NB4 (cell line): Measurements from ENCODE around the gene THAP2.
A peak's percentile ranks its signal among the peaks of the same experiment; 100 is the strongest.

Experiments used
- DNase-seq: peaks from one replicate; pipeline ENCODE4 v3.0.0; 2010; ENCODE audit warnings: low read depth
- H3K4me3 ChIP-seq: one replicate; pipeline ENCODE4 v1.5.1; 2011; ENCODE audit warnings: mild to moderate bottlenecking, low read depth, low read length, moderate library complexity
- MYC ChIP-seq: IDR thresholded peaks from 2 replicates; pipeline ENCODE4 v1.6.1; 2011; ENCODE audit warnings: low read depth, low read length
- POLR2A ChIP-seq: IDR thresholded peaks from 2 replicates; pipeline ENCODE4 v1.6.1; 2011; ENCODE audit warnings: mild to moderate bottlenecking; ENCODE audit not compliant: insufficient read length; ENCODE audit errors: extremely low read depth
- TF ChIP-seq, protein P1 (sequence below): IDR thresholded peaks from 2 replicates; pipeline ENCODE4 v1.6.1; 2011; ENCODE audit warnings: low read depth, low read length
- TF ChIP-seq, protein P2 (sequence below): IDR thresholded peaks from one replicate; pipeline ENCODE4 v1.5.1; 2012; ENCODE audit warnings: low read depth, low read length

The THAP2 gene

DNA sequence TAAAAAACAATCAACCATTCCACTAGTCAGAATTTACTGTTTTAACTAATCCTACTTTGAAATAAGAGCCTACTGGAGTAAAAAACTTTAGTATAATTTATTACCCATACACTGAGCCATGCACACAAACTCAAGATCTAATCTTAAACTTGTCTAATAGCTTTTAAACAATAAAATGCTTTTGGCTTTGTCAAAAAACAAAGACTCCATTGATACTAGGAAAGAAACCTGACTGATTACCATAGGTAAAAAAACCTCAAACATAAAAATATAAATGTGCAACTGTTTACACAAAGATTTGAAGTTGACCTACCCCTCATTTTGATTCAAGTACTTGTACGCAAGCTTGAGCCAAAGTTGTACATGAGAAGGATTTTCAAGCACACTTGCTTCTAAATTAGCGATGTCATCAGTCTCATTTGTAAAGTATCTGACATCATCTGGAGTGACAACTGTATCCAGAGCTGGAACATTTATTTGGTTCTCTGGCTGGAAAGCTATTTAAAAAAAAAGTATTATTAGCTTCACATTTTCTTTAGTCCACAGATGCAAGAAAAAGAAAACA, 36.6 kb upstream of the THAP2 start:
- no peak for DNase-seq
- H3K4me3 ChIP-seq, result no peak overlapping the region
- TF ChIP-seq, protein P1, sequence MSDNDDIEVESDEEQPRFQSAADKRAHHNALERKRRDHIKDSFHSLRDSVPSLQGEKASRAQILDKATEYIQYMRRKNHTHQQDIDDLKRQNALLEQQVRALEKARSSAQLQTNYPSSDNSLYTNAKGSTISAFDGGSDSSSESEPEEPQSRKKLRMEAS, result no peak
- TF ChIP-seq POLR2A, result no peak
- TF ChIP-seq, protein P2, sequence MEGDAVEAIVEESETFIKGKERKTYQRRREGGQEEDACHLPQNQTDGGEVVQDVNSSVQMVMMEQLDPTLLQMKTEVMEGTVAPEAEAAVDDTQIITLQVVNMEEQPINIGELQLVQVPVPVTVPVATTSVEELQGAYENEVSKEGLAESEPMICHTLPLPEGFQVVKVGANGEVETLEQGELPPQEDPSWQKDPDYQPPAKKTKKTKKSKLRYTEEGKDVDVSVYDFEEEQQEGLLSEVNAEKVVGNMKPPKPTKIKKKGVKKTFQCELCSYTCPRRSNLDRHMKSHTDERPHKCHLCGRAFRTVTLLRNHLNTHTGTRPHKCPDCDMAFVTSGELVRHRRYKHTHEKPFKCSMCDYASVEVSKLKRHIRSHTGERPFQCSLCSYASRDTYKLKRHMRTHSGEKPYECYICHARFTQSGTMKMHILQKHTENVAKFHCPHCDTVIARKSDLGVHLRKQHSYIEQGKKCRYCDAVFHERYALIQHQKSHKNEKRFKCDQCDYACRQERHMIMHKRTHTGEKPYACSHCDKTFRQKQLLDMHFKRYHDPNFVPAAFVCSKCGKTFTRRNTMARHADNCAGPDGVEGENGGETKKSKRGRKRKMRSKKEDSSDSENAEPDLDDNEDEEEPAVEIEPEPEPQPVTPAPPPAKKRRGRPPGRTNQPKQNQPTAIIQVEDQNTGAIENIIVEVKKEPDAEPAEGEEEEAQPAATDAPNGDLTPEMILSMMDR, result no peak
- no peak for TF ChIP-seq MYC

DNA sequence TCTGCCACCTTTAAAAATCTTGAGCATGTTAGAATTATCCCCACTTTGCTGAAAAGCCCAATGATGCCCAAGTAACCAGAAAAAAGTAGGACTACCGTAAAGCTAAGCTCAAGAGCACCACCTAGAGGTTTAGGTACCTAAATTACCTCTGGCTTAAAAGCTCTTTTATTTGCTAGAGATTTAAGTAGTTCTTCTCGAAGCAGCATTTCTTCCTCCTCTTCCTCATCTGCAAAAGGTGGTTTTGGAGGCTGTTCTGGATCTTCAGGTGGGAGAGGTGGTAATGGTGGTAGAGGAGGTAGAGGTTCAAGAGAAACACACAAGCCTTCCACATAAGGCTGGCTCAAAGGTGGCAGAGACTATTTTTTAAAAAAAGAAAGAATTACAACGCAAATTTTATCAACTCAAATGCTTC, 27.4 kb upstream of the THAP2 start:
- H3K4me3 ChIP-seq, result no peak overlapping the region
- no peak for TF ChIP-seq MYC
- TF ChIP-seq, protein P1, result no peak
- TF ChIP-seq, protein P2, result peak; percentile 77
- no peak for TF ChIP-seq POLR2A
- DNase-seq, result peak; percentile 73

DNA sequence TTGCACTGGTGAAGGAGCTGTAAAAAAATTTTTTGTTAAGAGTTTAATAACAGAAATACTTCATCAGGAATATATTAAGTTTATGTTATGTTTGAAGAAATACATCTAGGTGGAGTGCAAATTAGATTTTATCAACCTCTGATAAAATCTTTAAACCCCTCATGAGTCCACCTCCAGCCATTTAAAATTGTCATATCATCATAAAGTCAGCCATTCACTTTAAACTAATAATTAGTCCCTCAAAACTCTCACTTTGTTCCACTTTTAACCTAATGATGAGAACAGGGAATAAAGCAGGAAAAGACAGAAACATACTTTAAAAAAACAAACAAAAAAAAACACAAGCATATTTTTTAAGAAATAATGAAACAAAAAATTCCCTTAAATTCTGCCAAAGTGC, 25.6 kb upstream of the THAP2 start:
- TF ChIP-seq, protein P2, result no peak
- TF ChIP-seq POLR2A (no peak), MYC (no peak)
- TF ChIP-seq, protein P1, result no peak
- DNase-seq, result no peak
- no peak overlapping the region for H3K4me3 ChIP-seq

DNA sequence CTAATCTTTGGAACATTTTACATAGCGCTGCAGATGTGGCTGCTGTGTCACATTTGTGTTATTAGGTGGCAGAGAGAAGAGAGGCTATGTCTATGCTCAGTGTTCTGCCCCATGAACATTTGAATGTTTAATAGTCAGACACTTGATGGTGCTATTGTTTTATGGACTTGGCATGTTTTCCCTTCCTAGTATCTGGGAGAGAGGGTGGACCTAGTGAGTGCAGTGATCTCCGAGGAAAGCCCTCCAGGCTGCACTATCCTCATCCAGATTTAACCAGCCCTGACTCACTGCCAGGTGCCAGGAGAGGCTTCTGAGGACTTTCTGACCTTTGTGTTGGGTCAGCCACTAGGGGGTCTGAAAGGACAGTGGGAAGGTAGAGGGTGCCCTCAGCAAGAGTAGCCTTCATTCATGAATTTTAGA, 24.8 kb upstream of the THAP2 start:
- peak; percentile 30 for DNase-seq
- TF ChIP-seq, protein P1, result no peak
- TF ChIP-seq, protein P2, result peak; percentile 27
- H3K4me3 ChIP-seq, result no peak overlapping the region

DNA sequence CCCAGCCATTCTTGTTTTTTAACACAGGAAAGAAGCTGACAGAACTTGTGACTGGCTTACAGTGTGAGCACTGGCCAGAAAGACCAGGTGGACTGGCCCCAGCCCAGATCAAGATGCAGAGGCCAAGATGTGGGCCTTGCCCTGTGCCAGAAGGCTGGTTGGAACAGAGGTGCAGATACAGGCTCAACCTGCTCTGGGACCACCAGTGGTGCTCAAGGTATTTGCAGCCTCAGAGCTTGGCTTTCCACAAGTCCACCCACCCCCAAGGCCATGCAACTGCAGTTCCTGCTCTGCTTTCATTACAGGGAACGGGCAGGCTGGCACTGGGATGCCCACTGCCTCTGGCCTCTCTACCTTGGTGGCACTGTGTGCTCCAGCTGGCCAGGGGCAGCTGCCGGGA, 23.8 kb upstream of the THAP2 start:
- TF ChIP-seq, protein P1, result no peak
- TF ChIP-seq, protein P2, result no peak
- TF ChIP-seq POLR2A (no peak), MYC (no peak)
- no peak for DNase-seq
- H3K4me3 ChIP-seq, result no peak overlapping the region

DNA sequence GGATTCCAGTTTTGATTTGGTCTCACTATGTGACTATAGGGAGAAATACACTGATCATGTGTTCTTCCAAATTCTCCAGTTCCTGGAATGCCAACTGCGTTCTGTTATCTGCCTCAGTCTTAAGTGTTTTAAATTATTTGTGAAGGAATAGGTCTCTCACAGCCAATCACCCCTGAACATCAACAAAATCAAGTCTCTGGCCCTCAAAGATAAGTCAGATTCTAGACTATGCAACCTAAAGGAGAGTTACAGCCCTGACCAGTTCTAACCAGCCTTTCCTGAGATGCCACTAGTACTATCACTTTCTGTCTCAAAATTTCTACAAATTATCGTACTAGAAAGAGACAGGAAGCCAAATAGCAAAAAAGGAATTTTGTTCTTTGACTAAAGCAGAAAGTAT, 22.7 kb upstream of the THAP2 start:
- H3K4me3 ChIP-seq, result no peak overlapping the region
- TF ChIP-seq, protein P1, result no peak
- TF ChIP-seq, protein P2, result no peak
- TF ChIP-seq POLR2A, result no peak
- TF ChIP-seq MYC, result no peak
- DNase-seq, result no peak
